HepG2 (cell line): Measurements from ENCODE around the gene KIF9. TPM values are rescaled to one million over a fixed set of nuclear protein-coding genes. Genes with fewer than 3 reads are reported as not detected.

Experiments used
- CCAR2 ChIP-seq: fragments of 200-400 bp; formaldehyde crosslinking; optimal IDR thresholded peaks from 2 replicates; pipeline ENCODE3; 2018; ENCODE audit warnings: low read depth, mild to moderate bottlenecking, low read length, moderate library complexity
- CENPT ChIP-seq: sonication (generic); formaldehyde crosslinking; IDR thresholded peaks from 2 replicates; pipeline ENCODE4 v1.8.0; 2022; ENCODE audit warnings: low read depth, mild to moderate bottlenecking, moderate library complexity, missing genetic modification reagents
- ELF1 ChIP-seq: sonication (generic); formaldehyde crosslinking; IDR thresholded peaks from 2 replicates; pipeline ENCODE4 v1.4.0; 2020; ENCODE audit warnings: missing genetic modification reagents
- HMGXB4 ChIP-seq, 2 experiments: sonication (generic) in 1 of 2; formaldehyde crosslinking in 1 of 2; IDR thresholded peaks; 2 replicates each; pipeline versions ENCODE4 v1.4.0 to v1.6.1; 2018 to 2020; ENCODE audit warnings: missing genetic modification reagents in 2 of 2, borderline replicate concordance in 1 of 2, low read depth in 1 of 2, mild to moderate bottlenecking in 1 of 2, missing biosample characterization in 1 of 2
- MTF1 ChIP-seq: sonication (generic); formaldehyde crosslinking; IDR thresholded peaks from 2 replicates; pipeline ENCODE4 v1.5.0; 2020; ENCODE audit warnings: missing genetic modification reagents
- MYNN ChIP-seq: sonication (generic); formaldehyde crosslinking; IDR thresholded peaks from 2 replicates; pipeline ENCODE4 v1.4.0; 2020; ENCODE audit warnings: mild to moderate bottlenecking, low read depth, missing genetic modification reagents
- SAP130 ChIP-seq: IDR thresholded peaks from 2 replicates; pipeline ENCODE4 v1.6.1; 2016; ENCODE audit warnings: low read depth
- TERF1 ChIP-seq: sonication (generic); formaldehyde crosslinking; IDR thresholded peaks from 2 replicates; pipeline ENCODE4 v1.8.0; 2022; ENCODE audit warnings: mild to moderate bottlenecking, missing genetic modification reagents, moderate library complexity
- TFDP1 ChIP-seq: IDR thresholded peaks from 2 replicates; pipeline ENCODE4 v1.6.1; 2016; ENCODE audit warnings: missing compliant biosample characterization, missing genetic modification reagents, borderline replicate concordance
- ZBTB42 ChIP-seq: sonication (generic); formaldehyde crosslinking; IDR thresholded peaks from 2 replicates; pipeline ENCODE4 v1.5.0; 2020; ENCODE audit warnings: mild to moderate bottlenecking, missing genetic modification reagents
- ZBTB43 ChIP-seq: sonication (generic); formaldehyde crosslinking; conservative IDR thresholded peaks from 2 replicates; pipeline ENCODE4 v1.4.0; 2020; ENCODE audit warnings: missing genetic modification reagents
- ZNF12 ChIP-seq: sonication (generic); formaldehyde crosslinking; IDR thresholded peaks from 2 replicates; pipeline ENCODE4 v1.5.0; 2020; ENCODE audit warnings: missing genetic modification reagents
- ZNF136 ChIP-seq: sonication (generic); formaldehyde crosslinking; IDR thresholded peaks from 2 replicates; pipeline ENCODE4 v1.8.1; 2022; ENCODE audit warnings: low read depth, mild to moderate bottlenecking, moderate library complexity, missing genetic modification reagents
- ZNF382 ChIP-seq: sonication (generic); formaldehyde crosslinking; IDR thresholded peaks from 2 replicates; pipeline ENCODE4 v1.5.0; 2020; ENCODE audit warnings: missing genetic modification reagents, mild to moderate bottlenecking, borderline replicate concordance
- ZNF468 ChIP-seq: sonication (generic); formaldehyde crosslinking; IDR thresholded peaks from 2 replicates; pipeline ENCODE4 v1.8.0; 2022; ENCODE audit warnings: mild to moderate bottlenecking, moderate library complexity, missing genetic modification reagents
- ZNF501 ChIP-seq: sonication (generic); formaldehyde crosslinking; IDR thresholded peaks from 2 replicates; pipeline ENCODE4 v1.5.1; 2020; ENCODE audit warnings: mild to moderate bottlenecking, moderate library complexity, missing genetic modification reagents
- ZNF720 ChIP-seq: sonication (generic); formaldehyde crosslinking; IDR thresholded peaks from 2 replicates; pipeline ENCODE4 v1.4.0; 2020; ENCODE audit warnings: missing genetic modification reagents
- ZNF768 ChIP-seq: sonication (generic); formaldehyde crosslinking; IDR thresholded peaks from 2 replicates; pipeline ENCODE4 v1.4.0; 2020; ENCODE audit warnings: missing genetic modification reagents
- ZNF891 ChIP-seq: sonication (generic); formaldehyde crosslinking; IDR thresholded peaks from 2 replicates; pipeline ENCODE4 v1.5.0; 2020; ENCODE audit warnings: mild to moderate bottlenecking, missing genetic modification reagents
- ZSCAN20 ChIP-seq: sonication (generic); formaldehyde crosslinking; IDR thresholded peaks from 2 replicates; pipeline ENCODE4 v1.4.0; 2020; ENCODE audit warnings: missing genetic modification reagents, mild to moderate bottlenecking, borderline replicate concordance
- ZSCAN25 ChIP-seq: sonication (generic); formaldehyde crosslinking; IDR thresholded peaks from 2 replicates; pipeline ENCODE4 v1.8.0; 2022; ENCODE audit warnings: mild to moderate bottlenecking, missing genetic modification reagents
- polyA plus RNA-seq, 8 experiments: library from polyadenylated mRNA; depleted of rRNA in 3 of 8; stranded (reverse) in 7 of 8; unstranded in 1 of 8; fragments of >200 nt; fragmentation: Illumina TruSeq in 4 of 8; extraction: Trizol in 4 of 8; gene quantifications; 2 replicates each; pipeline versions ENCODE4 v1.2.1 to v1.2.3, GENCODE V29; 2011 to 2016; ENCODE audit warnings: low read depth in 4 of 8, missing spikeins in 1 of 8, mixed read lengths in 1 of 8; ENCODE audit not compliant: insufficient read depth in 1 of 8
- total RNA-seq, 5 experiments: library from RNA; depleted of rRNA; stranded (reverse); fragments of >200 nt; fragmentation: Illumina TruSeq; extraction: Trizol; gene quantifications; 2 replicates each; pipeline ENCODE4 v1.2.3, GENCODE V29; 2016; ENCODE audit warnings: low read depth in 1 of 5

KIF9 gene
- total and polyA plus RNA-seq, 2 of the 13 experiments (the other 11 are each of a cell fraction or from before 2014, with no cell fraction given) = 5.1 to 16.9 TPM

GRCh38 chr3:47283591-47284364 is 1.2 kb upstream of the KIF9 start (continued):
- TF ChIP-seq TERF1 = no peak
- no peak for TF ChIP-seq ZNF468 (CRISPR knock-in tag)
- TF ChIP-seq HMGXB4 (CRISPR knock-in tag; IDR thresholded peaks at IDR 0.05; ENCODE audit: borderline replicate concordance in 1 of 2, low read depth in 1 of 2) = no peak
- no peak for TF ChIP-seq ZNF12 (CRISPR knock-in tag)
- no peak for TF ChIP-seq MTF1
- no peak for TF ChIP-seq ZNF720 (CRISPR knock-in tag)
- no peak for TF ChIP-seq CENPT (CRISPR knock-in tag)
- no peak for TF ChIP-seq ZNF891 (CRISPR knock-in tag)
- TF ChIP-seq ZNF501 (CRISPR knock-in tag) = no peak
- TF ChIP-seq ELF1 = no peak
- no peak for TF ChIP-seq ZNF136 (CRISPR knock-in tag)
- no peak for TF ChIP-seq ZBTB43 (CRISPR knock-in tag)
- no peak for TF ChIP-seq ZNF382 (CRISPR knock-in tag)
- no peak for TF ChIP-seq MYNN (CRISPR knock-in tag)
- TF ChIP-seq ZNF768 (CRISPR knock-in tag) = 0 out of 2 replicates have a peak, but pooled peaks have one; percentile 18
- TF ChIP-seq ZBTB42 (CRISPR knock-in tag) = no peak
- TF ChIP-seq ZSCAN20 (CRISPR knock-in tag) = no peak
- TF ChIP-seq ZSCAN25 (CRISPR knock-in tag) = no peak
- peak; percentile 45; the same call in 1 of the 2 replicates for TF ChIP-seq SAP130
- no peak for TF ChIP-seq TFDP1
- no peak for TF ChIP-seq CCAR2
